GM12874 (cell line): Measurements from ENCODE around the gene CDCP1.

ENCODE experiments used
- CTCF ChIP-seq: IDR thresholded peaks from 2 replicates; pipeline ENCODE4 v1.5.1; 2011; ENCODE audit warnings: low read depth, mild to moderate bottlenecking, control low read depth, low read length, moderate library complexity; ENCODE audit not compliant: insufficient read depth

Gene CDCP1

DNA sequence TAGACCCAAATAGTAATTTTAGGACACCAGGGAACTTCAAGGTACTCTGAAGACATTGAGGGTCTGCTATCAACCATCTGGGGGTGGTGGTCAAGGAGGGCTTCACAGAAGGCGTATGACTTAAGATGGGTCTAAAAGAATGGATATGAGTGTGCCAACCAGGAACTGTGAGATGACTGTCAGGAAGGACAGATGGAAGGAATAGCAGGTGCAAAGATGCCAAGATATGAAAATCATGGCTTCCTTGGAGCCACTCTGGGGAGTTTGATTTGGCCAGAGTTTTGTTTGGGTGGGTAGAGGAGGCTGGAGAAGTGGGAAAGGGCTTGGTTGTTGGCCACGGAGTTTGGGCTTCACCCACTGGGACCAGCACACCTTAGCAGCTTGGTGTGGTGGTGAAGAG lies 21.2 kb downstream of the CDCP1 start:
- TF ChIP-seq CTCF: no peak

- TF ChIP-seq CTCF: no peak
Measured at GRCh38 chr3:45124352-45124751, 21.8 kb downstream of the CDCP1 start.

DNA sequence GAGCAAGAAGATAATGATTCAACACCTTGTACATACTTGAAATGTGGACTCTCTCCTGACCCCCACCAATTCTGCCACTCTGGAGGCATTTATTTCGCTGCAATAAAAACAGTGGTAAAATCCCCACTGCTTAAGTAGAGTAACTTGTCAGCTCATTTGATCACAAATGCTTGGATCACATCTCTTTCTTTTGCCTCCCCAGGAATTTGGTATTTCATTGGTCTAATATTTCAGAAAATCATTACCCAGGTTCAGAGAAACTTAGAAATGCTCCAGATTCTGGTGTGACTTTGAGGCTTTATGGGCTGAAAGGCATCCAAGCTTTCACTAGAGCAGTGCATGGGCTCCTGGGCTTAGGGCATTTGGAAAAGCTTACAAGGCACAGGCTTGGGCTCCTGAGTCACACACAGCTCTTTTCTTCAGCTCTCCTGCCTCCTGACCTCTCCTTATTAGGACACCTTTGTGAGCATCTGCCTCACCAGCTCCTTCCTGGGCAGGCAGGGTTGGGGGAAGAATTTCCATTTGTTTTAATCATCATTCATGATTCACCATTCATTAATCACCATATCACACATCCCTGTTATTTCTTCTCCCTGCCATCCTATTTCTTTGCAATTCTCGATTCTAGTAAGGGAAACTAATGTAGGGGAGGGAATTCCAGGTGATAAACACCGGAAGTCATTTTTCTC lies 22.5 kb downstream of the CDCP1 start:
- no peak for TF ChIP-seq CTCF

GRCh38 chr3:45123030-45123429 lies 23.1 kb downstream of the CDCP1 start:
- no peak for TF ChIP-seq CTCF

GRCh38 chr3:45120359-45121158 lies 25.6 kb downstream of the CDCP1 start:
- no peak for TF ChIP-seq CTCF

- TF ChIP-seq CTCF: no peak
Measured at GRCh38 chr3:45119824-45120358, 26.3 kb downstream of the CDCP1 start.

GRCh38 chr3:45119376-45119775 lies 26.8 kb downstream of the CDCP1 start:
- TF ChIP-seq CTCF: no peak
